IMR-90 (cell line): ENCODE results near the gene RDH11.

ENCODE experiments used
- MAFK ChIP-seq: IDR thresholded peaks from 2 replicates; pipeline ENCODE4 v1.6.1; 2012; ENCODE audit warnings: low read depth, low read length, improper control_type of control experiment
- POLR2A ChIP-seq: IDR thresholded peaks from 2 replicates; pipeline ENCODE4 v1.6.1; 2012; ENCODE audit warnings: mild to moderate bottlenecking, low read depth, low read length
- TF ChIP-seq, protein P1 (sequence below): conservative IDR thresholded peaks from 2 replicates; pipeline ENCODE4 v1.5.1; 2012; ENCODE audit warnings: mild to moderate bottlenecking, low read depth, low read length, improper control_type of control experiment

- no peak for TF ChIP-seq POLR2A
- TF ChIP-seq, protein P1, sequence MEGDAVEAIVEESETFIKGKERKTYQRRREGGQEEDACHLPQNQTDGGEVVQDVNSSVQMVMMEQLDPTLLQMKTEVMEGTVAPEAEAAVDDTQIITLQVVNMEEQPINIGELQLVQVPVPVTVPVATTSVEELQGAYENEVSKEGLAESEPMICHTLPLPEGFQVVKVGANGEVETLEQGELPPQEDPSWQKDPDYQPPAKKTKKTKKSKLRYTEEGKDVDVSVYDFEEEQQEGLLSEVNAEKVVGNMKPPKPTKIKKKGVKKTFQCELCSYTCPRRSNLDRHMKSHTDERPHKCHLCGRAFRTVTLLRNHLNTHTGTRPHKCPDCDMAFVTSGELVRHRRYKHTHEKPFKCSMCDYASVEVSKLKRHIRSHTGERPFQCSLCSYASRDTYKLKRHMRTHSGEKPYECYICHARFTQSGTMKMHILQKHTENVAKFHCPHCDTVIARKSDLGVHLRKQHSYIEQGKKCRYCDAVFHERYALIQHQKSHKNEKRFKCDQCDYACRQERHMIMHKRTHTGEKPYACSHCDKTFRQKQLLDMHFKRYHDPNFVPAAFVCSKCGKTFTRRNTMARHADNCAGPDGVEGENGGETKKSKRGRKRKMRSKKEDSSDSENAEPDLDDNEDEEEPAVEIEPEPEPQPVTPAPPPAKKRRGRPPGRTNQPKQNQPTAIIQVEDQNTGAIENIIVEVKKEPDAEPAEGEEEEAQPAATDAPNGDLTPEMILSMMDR = no peak
- TF ChIP-seq MAFK = no peak
Measured at GRCh38 chr14:67738740-67739504, 43.4 kb upstream of the RDH11 start.
